H1 (cell line): Measurements from ENCODE around the gene DTNB. TPM values are rescaled to one million over a fixed set of nuclear protein-coding genes. Genes with fewer than 3 reads are reported as not detected.

Source experiments
- CBX8 ChIP-seq: fragments of 300-800, 300-1000 bp; sonication (generic); IDR thresholded peaks from 2 replicates; pipeline ENCODE4 v1.7.1; 2016; ENCODE audit warnings: low read depth, low read length, borderline replicate concordance
- CREB1 ChIP-seq: IDR thresholded peaks from 2 replicates; pipeline ENCODE4 v1.6.1; 2012; ENCODE audit warnings: inconsistent platforms
- CTBP2 ChIP-seq: IDR thresholded peaks from 2 replicates; pipeline ENCODE4 v1.7.0; 2011; ENCODE audit warnings: borderline replicate concordance, mild to moderate bottlenecking, moderate library complexity, mixed read lengths, low read length; ENCODE audit not compliant: insufficient read depth, insufficient read length
- GTF2F1 ChIP-seq: IDR thresholded peaks from 2 replicates; pipeline ENCODE4 v1.6.1; 2012; ENCODE audit warnings: low read depth, low read length, improper control_type of control experiment, borderline replicate concordance
- POLR2A ChIP-seq, 2 experiments: IDR thresholded peaks; 1 replicate in 1 of 2; 2 replicates in 1 of 2; pipeline ENCODE4 v1.6.1; 2011; ENCODE audit warnings: low read depth in 2 of 2, low read length in 2 of 2, mild to moderate bottlenecking in 2 of 2; ENCODE audit errors: control extremely low read depth in 1 of 2
- RBBP5 ChIP-seq: IDR thresholded peaks from 2 replicates; pipeline ENCODE4 v1.7.1; 2012; ENCODE audit warnings: low read depth, mild to moderate bottlenecking, inconsistent platforms, low read length, moderate library complexity, borderline replicate concordance
- SP2 ChIP-seq: IDR thresholded peaks from 2 replicates; pipeline ENCODE4 v1.6.1; 2012; ENCODE audit warnings: mild to moderate bottlenecking, low read length, inconsistent platforms
- TAF1 ChIP-seq: IDR thresholded peaks from 2 replicates; pipeline ENCODE4 v1.6.1; 2011; ENCODE audit warnings: mild to moderate bottlenecking, low read depth, low read length
- TAF7 ChIP-seq: optimal IDR thresholded peaks from 2 replicates; pipeline ENCODE3; 2011; ENCODE audit warnings: low read depth, mild to moderate bottlenecking, inconsistent platforms, low read length, moderate library complexity, borderline replicate concordance
- TBP ChIP-seq: IDR thresholded peaks from 2 replicates; pipeline ENCODE4 v1.6.1; 2011; ENCODE audit warnings: low read depth, low read length, improper control_type of control experiment
- polyA plus RNA-seq, 7 experiments: library from polyadenylated mRNA; depleted of rRNA in 3 of 7; stranded (reverse) in 5 of 7; unstranded in 2 of 7; fragments of >200 nt in 5 of 7; fragments of 200-250 nt in 2 of 7; gene quantifications; 1 replicate in 5 of 7; 2 replicates in 1 of 7; 4 replicates in 1 of 7; pipeline versions ENCODE4 v1.2.1 to v1.2.3, GENCODE V29; 2011 to 2013; ENCODE audit warnings: missing spikeins in 2 of 7, mixed read lengths in 2 of 7
- total RNA-seq: library from RNA; stranded (reverse); fragmentation: NEBNext Ultra II Directional; extraction: Animal tissue kit (Norgen Biotek cat#: 25700); gene quantifications from 2 replicates; pipeline ENCODE4 v1.2.1, GENCODE V29; 2021
- TF ChIP-seq, protein P1 (sequence below): fragments of 300-600 bp; sonication (generic); IDR thresholded peaks from 2 replicates; pipeline ENCODE4 v1.7.1; 2012; ENCODE audit warnings: low read length, moderate library complexity, mild to moderate bottlenecking, inconsistent platforms; ENCODE audit not compliant: insufficient replicate concordance

The DTNB gene
- total and polyA plus RNA-seq, 2 of the 8 experiments (the other 6 are each of a cell fraction or from before 2014, with no cell fraction given), result 39.6 to 49.5 TPM

DNA sequence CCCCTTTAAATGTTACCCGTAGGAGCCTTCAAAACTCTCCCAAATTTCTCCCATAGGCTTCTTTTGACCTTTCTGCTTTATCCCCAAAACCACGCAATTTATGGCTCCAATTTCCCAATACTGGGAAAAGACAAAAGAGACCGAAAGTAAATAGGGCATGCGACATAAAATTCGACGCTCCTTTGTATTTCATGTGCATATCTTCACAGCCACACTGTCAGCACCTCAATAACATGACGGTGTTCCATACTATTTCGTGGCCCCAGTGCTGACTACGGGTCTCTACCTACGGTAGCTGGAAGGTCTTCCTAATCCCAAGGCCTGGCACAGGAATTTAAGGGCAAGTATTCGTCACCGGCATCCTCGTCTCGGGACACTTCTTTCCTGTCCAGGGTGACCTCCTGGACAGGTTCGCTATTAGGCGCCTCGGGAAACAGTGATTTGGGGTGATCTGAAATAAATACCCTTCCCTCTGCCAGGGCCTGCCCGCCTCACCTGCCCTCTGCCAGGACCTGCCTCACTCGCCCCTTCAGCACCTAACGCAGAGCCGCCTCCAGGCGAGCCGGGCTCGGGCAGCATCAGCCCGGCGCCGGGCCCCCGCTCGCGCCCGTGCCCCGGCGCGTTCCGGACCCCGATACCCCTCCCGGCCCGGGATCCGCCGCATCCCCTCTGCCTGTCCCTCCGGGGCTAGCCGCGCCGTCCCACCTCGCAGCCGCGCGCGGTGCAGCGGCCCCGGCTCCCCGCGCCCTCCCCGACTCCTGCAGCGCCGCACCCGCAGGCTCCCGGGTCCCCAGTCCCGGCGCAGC, 680 bp downstream of the DTNB start (continued):
- TF ChIP-seq, protein P1, sequence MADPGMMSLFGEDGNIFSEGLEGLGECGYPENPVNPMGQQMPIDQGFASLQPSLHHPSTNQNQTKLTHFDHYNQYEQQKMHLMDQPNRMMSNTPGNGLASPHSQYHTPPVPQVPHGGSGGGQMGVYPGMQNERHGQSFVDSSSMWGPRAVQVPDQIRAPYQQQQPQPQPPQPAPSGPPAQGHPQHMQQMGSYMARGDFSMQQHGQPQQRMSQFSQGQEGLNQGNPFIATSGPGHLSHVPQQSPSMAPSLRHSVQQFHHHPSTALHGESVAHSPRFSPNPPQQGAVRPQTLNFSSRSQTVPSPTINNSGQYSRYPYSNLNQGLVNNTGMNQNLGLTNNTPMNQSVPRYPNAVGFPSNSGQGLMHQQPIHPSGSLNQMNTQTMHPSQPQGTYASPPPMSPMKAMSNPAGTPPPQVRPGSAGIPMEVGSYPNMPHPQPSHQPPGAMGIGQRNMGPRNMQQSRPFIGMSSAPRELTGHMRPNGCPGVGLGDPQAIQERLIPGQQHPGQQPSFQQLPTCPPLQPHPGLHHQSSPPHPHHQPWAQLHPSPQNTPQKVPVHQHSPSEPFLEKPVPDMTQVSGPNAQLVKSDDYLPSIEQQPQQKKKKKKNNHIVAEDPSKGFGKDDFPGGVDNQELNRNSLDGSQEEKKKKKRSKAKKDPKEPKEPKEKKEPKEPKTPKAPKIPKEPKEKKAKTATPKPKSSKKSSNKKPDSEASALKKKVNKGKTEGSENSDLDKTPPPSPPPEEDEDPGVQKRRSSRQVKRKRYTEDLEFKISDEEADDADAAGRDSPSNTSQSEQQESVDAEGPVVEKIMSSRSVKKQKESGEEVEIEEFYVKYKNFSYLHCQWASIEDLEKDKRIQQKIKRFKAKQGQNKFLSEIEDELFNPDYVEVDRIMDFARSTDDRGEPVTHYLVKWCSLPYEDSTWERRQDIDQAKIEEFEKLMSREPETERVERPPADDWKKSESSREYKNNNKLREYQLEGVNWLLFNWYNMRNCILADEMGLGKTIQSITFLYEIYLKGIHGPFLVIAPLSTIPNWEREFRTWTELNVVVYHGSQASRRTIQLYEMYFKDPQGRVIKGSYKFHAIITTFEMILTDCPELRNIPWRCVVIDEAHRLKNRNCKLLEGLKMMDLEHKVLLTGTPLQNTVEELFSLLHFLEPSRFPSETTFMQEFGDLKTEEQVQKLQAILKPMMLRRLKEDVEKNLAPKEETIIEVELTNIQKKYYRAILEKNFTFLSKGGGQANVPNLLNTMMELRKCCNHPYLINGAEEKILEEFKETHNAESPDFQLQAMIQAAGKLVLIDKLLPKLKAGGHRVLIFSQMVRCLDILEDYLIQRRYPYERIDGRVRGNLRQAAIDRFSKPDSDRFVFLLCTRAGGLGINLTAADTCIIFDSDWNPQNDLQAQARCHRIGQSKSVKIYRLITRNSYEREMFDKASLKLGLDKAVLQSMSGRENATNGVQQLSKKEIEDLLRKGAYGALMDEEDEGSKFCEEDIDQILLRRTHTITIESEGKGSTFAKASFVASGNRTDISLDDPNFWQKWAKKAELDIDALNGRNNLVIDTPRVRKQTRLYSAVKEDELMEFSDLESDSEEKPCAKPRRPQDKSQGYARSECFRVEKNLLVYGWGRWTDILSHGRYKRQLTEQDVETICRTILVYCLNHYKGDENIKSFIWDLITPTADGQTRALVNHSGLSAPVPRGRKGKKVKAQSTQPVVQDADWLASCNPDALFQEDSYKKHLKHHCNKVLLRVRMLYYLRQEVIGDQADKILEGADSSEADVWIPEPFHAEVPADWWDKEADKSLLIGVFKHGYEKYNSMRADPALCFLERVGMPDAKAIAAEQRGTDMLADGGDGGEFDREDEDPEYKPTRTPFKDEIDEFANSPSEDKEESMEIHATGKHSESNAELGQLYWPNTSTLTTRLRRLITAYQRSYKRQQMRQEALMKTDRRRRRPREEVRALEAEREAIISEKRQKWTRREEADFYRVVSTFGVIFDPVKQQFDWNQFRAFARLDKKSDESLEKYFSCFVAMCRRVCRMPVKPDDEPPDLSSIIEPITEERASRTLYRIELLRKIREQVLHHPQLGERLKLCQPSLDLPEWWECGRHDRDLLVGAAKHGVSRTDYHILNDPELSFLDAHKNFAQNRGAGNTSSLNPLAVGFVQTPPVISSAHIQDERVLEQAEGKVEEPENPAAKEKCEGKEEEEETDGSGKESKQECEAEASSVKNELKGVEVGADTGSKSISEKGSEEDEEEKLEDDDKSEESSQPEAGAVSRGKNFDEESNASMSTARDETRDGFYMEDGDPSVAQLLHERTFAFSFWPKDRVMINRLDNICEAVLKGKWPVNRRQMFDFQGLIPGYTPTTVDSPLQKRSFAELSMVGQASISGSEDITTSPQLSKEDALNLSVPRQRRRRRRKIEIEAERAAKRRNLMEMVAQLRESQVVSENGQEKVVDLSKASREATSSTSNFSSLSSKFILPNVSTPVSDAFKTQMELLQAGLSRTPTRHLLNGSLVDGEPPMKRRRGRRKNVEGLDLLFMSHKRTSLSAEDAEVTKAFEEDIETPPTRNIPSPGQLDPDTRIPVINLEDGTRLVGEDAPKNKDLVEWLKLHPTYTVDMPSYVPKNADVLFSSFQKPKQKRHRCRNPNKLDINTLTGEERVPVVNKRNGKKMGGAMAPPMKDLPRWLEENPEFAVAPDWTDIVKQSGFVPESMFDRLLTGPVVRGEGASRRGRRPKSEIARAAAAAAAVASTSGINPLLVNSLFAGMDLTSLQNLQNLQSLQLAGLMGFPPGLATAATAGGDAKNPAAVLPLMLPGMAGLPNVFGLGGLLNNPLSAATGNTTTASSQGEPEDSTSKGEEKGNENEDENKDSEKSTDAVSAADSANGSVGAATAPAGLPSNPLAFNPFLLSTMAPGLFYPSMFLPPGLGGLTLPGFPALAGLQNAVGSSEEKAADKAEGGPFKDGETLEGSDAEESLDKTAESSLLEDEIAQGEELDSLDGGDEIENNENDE, result no peak
- TF ChIP-seq CTBP2 (no peak), SP2 (no peak), CBX8 (no peak), POLR2A (IDR thresholded peaks at IDR 0.05; ENCODE audit: control extremely low read depth in 1 of 2, low read depth in 2 of 2, low read length in 2 of 2) (peak; percentile 12 to 70), TAF7 (peak; percentile 56), GTF2F1 (no peak), TAF1 (peak; percentile 56), TBP (0 out of 2 replicates have a peak, but pooled peaks have one; percentile 20), RBBP5 (peak; percentile 30; the same call in 1 of the 2 replicates), CREB1 (peak; percentile 14; the same call in 1 of the 2 replicates)
